Trophoblast cell (in vitro differentiated cells and primary cell): ENCODE measurements around the gene FAM117B.

Experiments used
- DNase-seq, 2 donors: peaks; one replicate each; pipeline ENCODE4 v3.0.0-alpha.2; 2016
- H2AFZ ChIP-seq: 2 replicates; pipeline ENCODE4 v1.6.1; 2013; ENCODE audit warnings: low read length, moderate library complexity, mild to moderate bottlenecking; ENCODE audit not compliant: insufficient read depth, poor library complexity
- H2AK5ac ChIP-seq: 2 replicates; pipeline ENCODE4 v1.6.1; 2013; ENCODE audit warnings: mild to moderate bottlenecking, low read length
- H2BK120ac ChIP-seq: 2 replicates; pipeline ENCODE4 v1.6.1; 2013; ENCODE audit warnings: low read length, mild to moderate bottlenecking, moderate library complexity; ENCODE audit not compliant: insufficient read depth, poor library complexity
- H2BK12ac ChIP-seq: 2 replicates; pipeline ENCODE4 v1.6.1; 2013; ENCODE audit warnings: mild to moderate bottlenecking, low read length, moderate library complexity
- H2BK5ac ChIP-seq: 2 replicates; pipeline ENCODE4 v1.6.1; 2013; ENCODE audit warnings: low read length, low read depth, moderate library complexity, mild to moderate bottlenecking; ENCODE audit not compliant: poor library complexity
- H3K14ac ChIP-seq: 2 replicates; pipeline ENCODE4 v1.6.1; 2013; ENCODE audit warnings: mild to moderate bottlenecking, low read length
- H3K18ac ChIP-seq: 2 replicates; pipeline ENCODE4 v1.6.1; 2013; ENCODE audit warnings: mild to moderate bottlenecking, low read length
- H3K23ac ChIP-seq: 2 replicates; pipeline ENCODE4 v1.6.1; 2013; ENCODE audit warnings: low read length
- H3K27ac ChIP-seq: 2 replicates; pipeline ENCODE4 v1.5.1; 2013; ENCODE audit warnings: low read depth, mild to moderate bottlenecking, inconsistent platforms, low read length, moderate library complexity
- H3K27me3 ChIP-seq: 2 replicates; pipeline ENCODE4 v1.6.1; 2013; ENCODE audit warnings: inconsistent platforms, mild to moderate bottlenecking, low read length, moderate library complexity; ENCODE audit not compliant: insufficient read depth
- H3K36me3 ChIP-seq, 2 experiments: 1 replicate in 1 of 2; 2 replicates in 1 of 2; pipeline ENCODE4 v1.6.1; 2013; ENCODE audit warnings: low read length in 2 of 2, mild to moderate bottlenecking in 2 of 2, moderate library complexity in 1 of 2; ENCODE audit not compliant: insufficient read depth in 2 of 2, control insufficient read depth in 1 of 2
- H3K4ac ChIP-seq: 2 replicates; pipeline ENCODE4 v1.6.1; 2013; ENCODE audit warnings: low read depth, mild to moderate bottlenecking, low read length, moderate library complexity
- H3K4me1 ChIP-seq, 2 experiments: 1 replicate in 1 of 2; 2 replicates in 1 of 2; pipeline ENCODE4 v1.6.1; 2013; ENCODE audit warnings: low read length in 2 of 2, mild to moderate bottlenecking in 2 of 2, moderate library complexity in 1 of 2; ENCODE audit not compliant: insufficient read depth in 2 of 2, control insufficient read depth in 1 of 2
- H3K4me2 ChIP-seq: 2 replicates; pipeline ENCODE4 v1.6.1; 2013; ENCODE audit warnings: inconsistent platforms, mild to moderate bottlenecking, low read length, moderate library complexity
- H3K4me3 ChIP-seq: 2 replicates; pipeline ENCODE4 v1.5.1; 2013; ENCODE audit warnings: mild to moderate bottlenecking, low read depth, low read length, inconsistent platforms
- H3K79me1 ChIP-seq: one replicate; pipeline ENCODE4 v1.6.1; 2013; ENCODE audit warnings: low read length
- H3K79me2 ChIP-seq: 2 replicates; pipeline ENCODE4 v1.6.1; 2013; ENCODE audit warnings: low read length, mild to moderate bottlenecking; ENCODE audit not compliant: control insufficient read depth, insufficient read depth, poor library complexity
- H3K9ac ChIP-seq: 2 replicates; pipeline ENCODE4 v1.6.1; 2013; ENCODE audit warnings: mild to moderate bottlenecking, low read length
- H3K9me3 ChIP-seq: 2 replicates; pipeline ENCODE4 v1.6.1; 2013; ENCODE audit warnings: low read depth, mild to moderate bottlenecking, control low read depth, inconsistent platforms, low read length; ENCODE audit not compliant: insufficient read depth
- H4K12ac ChIP-seq: 2 replicates; pipeline ENCODE4 v1.6.1; 2013; ENCODE audit warnings: low read depth, mild to moderate bottlenecking, low read length, moderate library complexity
- H4K8ac ChIP-seq: 2 replicates; pipeline ENCODE4 v1.6.1; 2013; ENCODE audit warnings: low read depth, mild to moderate bottlenecking, low read length, moderate library complexity
- H4K91ac ChIP-seq: one replicate; pipeline ENCODE4 v1.6.1; 2013; ENCODE audit warnings: low read depth, mild to moderate bottlenecking, low read length, moderate library complexity
- WGBS: extraction: QIAGEN DNeasy Blood & Tissue Kit; methylation state at CpG from one replicate; pipeline ENCODE4 v1.1.7; 2013; ENCODE audit warnings: missing lambda C conversion rate; ENCODE audit not compliant: insufficient read length, insufficient coverage; ENCODE audit errors: extremely low coverage; 5-methylcytosine and 5-hydroxymethylcytosine counted together

FAM117B gene

DNA sequence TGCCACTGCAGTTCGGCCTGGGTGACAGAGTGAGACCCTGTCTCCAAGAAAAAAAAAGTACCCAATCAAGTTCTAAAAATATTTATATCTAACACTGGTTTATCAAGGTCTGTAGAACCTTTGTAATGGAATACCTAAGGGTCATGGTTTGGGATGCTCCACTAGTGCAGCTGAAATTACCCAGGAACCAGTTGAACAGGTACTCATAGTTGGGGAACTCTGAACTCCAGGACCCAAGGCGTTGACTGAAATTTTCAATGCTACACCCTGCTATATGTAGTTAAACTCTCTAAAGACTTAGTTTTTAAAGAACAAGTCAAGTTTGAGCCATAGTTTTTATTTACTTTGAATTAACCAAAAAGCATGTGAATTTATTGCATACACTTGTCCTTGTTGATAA, 55.1 kb downstream of the FAM117B start:
- Histone ChIP-seq H2BK120ac (no peak overlapping the region), H3K79me2 (no peaks in the 10 kb centered on the region), H3K9ac (no peak overlapping the region), H3K36me3 (no peaks in the 10 kb centered on the region), H3K4me2 (no peak overlapping the region), H4K8ac (no peak overlapping the region), H2AK5ac (no peak overlapping the region), H3K79me1 (no peaks in the 10 kb centered on the region), H4K12ac (no peak overlapping the region), H2BK5ac (no peak overlapping the region), H3K4me3 (no peak overlapping the region), H2AFZ (no peak overlapping the region), H3K4me1 (peaks cover 3 to 5% of the 10 kb centered on the region in 2 experiments), H3K27me3 (no peaks in the 10 kb centered on the region), H3K27ac (no peak overlapping the region), H4K91ac (no peak overlapping the region), H3K14ac (no peak overlapping the region), H3K9me3 (no peaks in the 10 kb centered on the region), H3K18ac (no peak overlapping the region), H3K23ac (no peak overlapping the region), H2BK12ac (no peak overlapping the region), H3K4ac (no peak overlapping the region)
- WGBS: no CpG with 5 or more reads among the region's 2 CpGs
- peak in 1 of 2 donors; percentile 23 for DNase-seq

GRCh38 chr2:202690321-202690900, 55.6 kb downstream of the FAM117B start:
- H3K4me1 ChIP-seq: peaks cover 3 to 5% of the 10 kb centered on the region in 2 experiments
- no peaks in the 10 kb centered on the region for H3K36me3 ChIP-seq
- no peak overlapping the region for H2BK5ac ChIP-seq
- no peak overlapping the region for H2BK120ac ChIP-seq
- WGBS: no CpG with 5 or more reads among the region's 3 CpGs
- H3K27me3 ChIP-seq: no peaks in the 10 kb centered on the region
- no peak overlapping the region for H3K27ac ChIP-seq
- no peak overlapping the region for H2BK12ac ChIP-seq
- H3K14ac ChIP-seq: no peak overlapping the region
- peak; percentile 13 to 39 for DNase-seq
- no peak overlapping the region for H4K8ac ChIP-seq
- H3K18ac ChIP-seq: no peak overlapping the region
- no peaks in the 10 kb centered on the region for H3K79me1 ChIP-seq
- H3K4me2 ChIP-seq: no peak overlapping the region
- no peaks in the 10 kb centered on the region for H3K79me2 ChIP-seq
- H2AFZ ChIP-seq: no peak overlapping the region
- H2AK5ac ChIP-seq: no peak overlapping the region
- no peak overlapping the region for H3K9ac ChIP-seq
- H4K12ac ChIP-seq: no peak overlapping the region
- no peak overlapping the region for H4K91ac ChIP-seq
- no peak overlapping the region for H3K4ac ChIP-seq
- no peak overlapping the region for H3K4me3 ChIP-seq
- H3K23ac ChIP-seq: no peak overlapping the region
- no peaks in the 10 kb centered on the region for H3K9me3 ChIP-seq

DNA sequence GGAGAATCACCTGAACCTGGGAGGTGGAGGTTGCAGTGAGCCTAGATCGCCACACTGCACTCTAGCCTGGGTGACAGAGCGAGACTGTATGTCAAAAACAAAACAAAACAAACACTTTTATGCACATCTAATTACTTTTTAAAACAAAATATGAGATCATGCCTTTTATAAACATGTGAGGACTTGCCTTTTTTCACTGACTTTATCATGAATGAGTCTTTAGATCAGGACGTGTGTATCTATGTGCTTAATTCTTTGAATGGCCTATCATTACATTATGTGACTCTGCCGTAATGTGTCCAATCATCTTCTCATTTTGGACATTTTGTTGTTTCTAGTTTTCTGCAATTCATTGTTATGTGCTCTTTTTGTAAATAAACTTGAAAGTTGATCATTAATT, 58.7 kb downstream of the FAM117B start:
- Histone ChIP-seq H3K4me1 (peaks cover 3 to 5% of the 10 kb centered on the region in 2 experiments), H2AK5ac (no peak overlapping the region), H3K27ac (no peak overlapping the region), H3K79me1 (no peaks in the 10 kb centered on the region), H3K9me3 (no peaks in the 10 kb centered on the region), H4K12ac (no peak overlapping the region), H2BK12ac (no peak overlapping the region), H3K4me3 (no peak overlapping the region), H3K27me3 (no peaks in the 10 kb centered on the region), H3K9ac (no peak overlapping the region), H4K91ac (no peak overlapping the region), H4K8ac (no peak overlapping the region), H3K14ac (no peak overlapping the region), H3K4ac (no peak overlapping the region), H2BK120ac (no peak overlapping the region), H2AFZ (no peak overlapping the region), H3K4me2 (no peak overlapping the region), H2BK5ac (no peak overlapping the region), H3K36me3 (peaks cover 0 to 2% of the 10 kb centered on the region in 2 experiments), H3K18ac (no peak overlapping the region), H3K79me2 (no peaks in the 10 kb centered on the region), H3K23ac (no peak overlapping the region)
- DNase-seq: no peak
- no CpG with 5 or more reads among the region's 4 CpGs for WGBS

DNA sequence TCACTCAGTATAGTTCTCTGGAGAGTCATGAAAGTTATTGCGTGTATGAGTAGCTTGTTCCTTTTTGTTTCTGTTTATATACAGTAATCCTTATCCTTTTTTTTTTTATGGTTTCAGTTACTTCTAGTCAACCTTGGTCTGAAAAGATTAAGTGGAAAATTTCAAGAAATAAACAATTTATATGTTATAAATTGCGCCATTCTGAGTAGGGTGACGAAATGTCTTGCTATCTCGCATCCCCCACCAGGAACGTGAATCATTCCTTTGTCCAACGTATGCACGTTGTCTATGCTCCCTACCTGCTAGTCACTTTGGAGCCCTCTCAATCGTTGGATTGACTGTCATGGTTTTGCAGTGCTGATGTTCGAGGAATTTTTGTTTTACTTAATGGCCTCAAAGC, 60.4 kb downstream of the FAM117B start:
- Histone ChIP-seq H2AK5ac (no peak overlapping the region), H3K9ac (no peak overlapping the region), H2BK5ac (no peak overlapping the region), H3K9me3 (no peaks in the 10 kb centered on the region), H2BK12ac (no peak overlapping the region), H3K23ac (no peak overlapping the region), H3K14ac (no peak overlapping the region), H3K18ac (no peak overlapping the region), H3K4ac (no peak overlapping the region), H3K4me1 (no peaks in the 10 kb centered on the region), H4K8ac (no peak overlapping the region), H3K27ac (no peak overlapping the region), H3K4me3 (no peak overlapping the region), H3K27me3 (no peaks in the 10 kb centered on the region), H3K36me3 (peaks cover 0 to 2% of the 10 kb centered on the region in 2 experiments), H3K79me2 (no peaks in the 10 kb centered on the region), H2AFZ (no peak overlapping the region), H3K4me2 (no peak overlapping the region), H3K79me1 (no peaks in the 10 kb centered on the region), H4K91ac (no peak overlapping the region), H2BK120ac (no peak overlapping the region), H4K12ac (no peak overlapping the region)
- DNase-seq: peak in 1 of 2 donors; percentile 18
- no CpG with 5 or more reads among the region's 9 CpGs for WGBS
